Peyer's patch (tissue), 4 donors: Measurements from ENCODE around the gene BRMS1L.

Source experiments
- CTCF ChIP-seq, 6 experiments: fragments of 450-650 bp in 4 of 6; fragments of 200-600 bp in 2 of 6; sonication (generic) in 1 of 6; IDR thresholded peaks; one replicate each; pipeline ENCODE4 v1.5.1; 2017 to 2019; ENCODE audit warnings: antibody characterized with exemption in 6 of 6, mild to moderate bottlenecking in 3 of 6, moderate library complexity in 1 of 6
- POLR2A ChIP-seq, 2 donors: fragments of 450-650 bp; IDR thresholded peaks; one replicate each; pipeline ENCODE4 v1.5.1; 2017; ENCODE audit warnings: antibody characterized with exemption in 2 of 2, mild to moderate bottlenecking in 2 of 2, moderate library complexity in 2 of 2

- TF ChIP-seq POLR2A (IDR thresholded peaks at IDR 0.05): no peak
- no peak for TF ChIP-seq CTCF (IDR thresholded peaks at IDR 0.05)
These were observed 15.2 kb upstream of the BRMS1L start for GRCh38 chr14:35810963-35811362.
